HG03066 (cell line): ENCODE data around the gene STXBP6.
"Not testable (repeated sequence)": the region's sequence is repeated elsewhere in the genome, so short reads cannot be mapped to it uniquely, and the experiment has no call there.

Experiments used
- ATAC-seq: cut with Tn5 transposase; IDR thresholded peaks from one replicate; pipeline ENCODE4 v1.9.1; 2021; ENCODE audit warnings: low read depth; ENCODE audit not compliant: unreplicated experiment

STXBP6 gene

DNA sequence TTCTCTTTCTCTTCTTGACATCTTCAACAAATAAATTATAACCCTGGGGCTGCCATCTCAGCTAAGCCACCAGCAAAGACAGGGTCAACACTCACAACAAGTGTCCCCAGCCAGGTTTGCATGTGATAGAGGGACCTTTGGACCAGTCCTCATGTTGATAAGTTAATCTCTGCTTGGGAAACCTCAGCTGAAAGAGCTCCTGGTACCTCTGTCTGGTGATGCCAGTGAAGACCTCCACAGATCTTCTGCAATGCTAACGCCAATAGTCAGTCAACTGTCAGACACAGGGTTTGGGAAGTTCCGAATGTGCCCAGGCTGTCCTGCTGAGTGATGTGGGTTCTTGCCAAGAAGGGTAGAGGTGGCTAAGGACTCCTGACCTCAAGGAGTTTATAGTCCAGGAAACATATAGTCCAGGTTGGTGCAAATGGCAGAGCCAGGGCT is 236.1 kb downstream of the STXBP6 start:
- no peak for ATAC-seq

DNA sequence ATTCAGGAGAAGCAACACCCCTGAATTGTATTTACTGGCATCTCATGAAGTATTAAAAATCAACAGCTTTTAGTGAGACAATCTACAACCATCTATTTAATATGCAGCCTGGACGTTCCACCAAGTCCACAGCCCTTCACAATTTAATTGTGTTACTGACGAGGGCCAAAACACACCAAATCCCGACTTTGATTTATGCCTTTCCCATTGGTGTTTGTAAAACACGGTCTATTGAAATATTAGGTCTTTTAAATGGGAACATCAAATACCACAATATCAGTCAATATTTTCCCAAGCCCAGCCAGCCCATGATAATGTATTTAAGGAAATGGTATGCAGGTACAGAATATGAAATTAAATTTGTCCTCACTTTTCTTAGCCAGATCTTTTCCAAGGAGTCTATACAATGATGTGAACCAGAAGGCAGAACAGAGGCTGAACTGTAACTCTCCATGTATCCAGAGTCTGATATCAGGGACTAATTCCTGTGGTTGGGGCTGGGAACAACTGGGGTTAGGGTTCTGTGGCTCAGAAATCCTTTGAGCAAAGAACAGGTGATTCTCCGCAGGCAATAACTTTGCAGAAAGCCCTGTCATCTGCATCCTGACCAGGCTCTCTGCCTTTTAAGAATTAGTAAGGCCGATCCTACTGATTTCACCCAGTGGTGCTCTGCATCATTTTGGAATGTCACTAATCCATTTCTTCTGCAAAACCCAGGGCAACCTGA is 236.7 kb downstream of the STXBP6 start:
- no peak for ATAC-seq

DNA sequence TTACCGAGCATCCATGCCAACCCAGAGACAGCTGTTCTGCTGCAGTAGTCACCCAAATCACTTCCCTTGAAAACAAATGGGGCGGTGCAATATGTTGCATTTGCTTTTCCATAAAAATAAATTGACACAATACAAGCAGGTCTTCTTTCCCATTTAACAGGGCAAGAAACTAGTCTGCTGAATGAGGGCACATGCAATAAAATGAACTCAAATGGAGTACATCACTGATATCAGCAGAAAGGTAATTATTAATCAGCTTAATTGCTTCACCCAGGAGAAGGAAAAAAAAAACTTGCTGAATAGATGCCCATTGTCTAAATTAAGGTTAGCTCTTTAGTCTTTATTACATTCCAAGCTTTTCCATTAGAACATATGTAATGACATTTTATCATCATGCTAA is 240.8 kb downstream of the STXBP6 start:
- no peak for ATAC-seq

DNA sequence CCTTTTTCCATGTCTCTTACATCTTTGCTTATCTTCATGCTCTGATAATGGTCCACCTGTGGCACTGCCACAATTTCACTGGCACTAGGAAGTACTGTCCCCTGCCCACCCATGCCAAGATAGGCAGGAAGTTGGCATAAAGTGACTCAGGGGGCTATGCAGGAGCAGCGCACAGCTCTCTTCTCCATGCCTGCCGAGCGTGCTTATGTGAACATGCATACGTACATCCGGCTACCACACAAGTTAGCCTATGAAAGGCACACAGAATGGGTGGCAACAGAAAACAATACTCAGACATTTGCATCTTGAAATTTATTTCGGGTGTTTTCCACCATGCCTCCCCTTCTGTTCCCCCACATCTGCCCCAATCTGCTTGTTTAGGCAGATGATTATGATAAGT is 241.5 kb downstream of the STXBP6 start:
- no peak for ATAC-seq

DNA sequence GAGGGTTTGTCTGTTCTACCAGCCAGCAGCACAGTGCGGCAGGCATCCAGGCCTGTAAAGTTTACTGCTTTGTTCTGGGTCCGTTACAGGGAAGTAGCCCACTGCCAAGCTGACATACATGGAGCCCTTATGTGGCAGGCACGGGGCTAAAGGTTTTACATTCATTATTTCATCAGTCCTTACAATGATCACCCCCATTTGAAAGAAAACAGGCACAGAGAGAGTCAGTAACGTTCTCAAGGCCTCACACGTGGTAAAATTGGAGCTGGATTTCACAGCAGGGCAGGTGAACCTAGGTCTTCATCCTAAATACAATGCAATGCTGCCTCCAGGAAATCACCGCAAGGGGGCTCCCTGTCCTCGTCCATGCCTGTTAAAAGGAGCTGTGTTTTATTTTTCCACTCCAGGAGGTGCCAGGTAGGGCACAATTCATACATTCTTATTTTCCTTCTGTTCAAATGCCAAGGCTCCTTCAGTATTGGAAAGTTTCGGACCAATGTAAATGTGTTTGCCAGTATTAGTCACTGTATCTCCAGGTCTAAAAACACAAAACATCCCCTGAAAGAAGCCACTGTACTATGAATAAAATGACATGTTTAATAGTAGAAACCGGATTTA is 243.8 kb downstream of the STXBP6 start:
- ATAC-seq: peak; percentile 54

DNA sequence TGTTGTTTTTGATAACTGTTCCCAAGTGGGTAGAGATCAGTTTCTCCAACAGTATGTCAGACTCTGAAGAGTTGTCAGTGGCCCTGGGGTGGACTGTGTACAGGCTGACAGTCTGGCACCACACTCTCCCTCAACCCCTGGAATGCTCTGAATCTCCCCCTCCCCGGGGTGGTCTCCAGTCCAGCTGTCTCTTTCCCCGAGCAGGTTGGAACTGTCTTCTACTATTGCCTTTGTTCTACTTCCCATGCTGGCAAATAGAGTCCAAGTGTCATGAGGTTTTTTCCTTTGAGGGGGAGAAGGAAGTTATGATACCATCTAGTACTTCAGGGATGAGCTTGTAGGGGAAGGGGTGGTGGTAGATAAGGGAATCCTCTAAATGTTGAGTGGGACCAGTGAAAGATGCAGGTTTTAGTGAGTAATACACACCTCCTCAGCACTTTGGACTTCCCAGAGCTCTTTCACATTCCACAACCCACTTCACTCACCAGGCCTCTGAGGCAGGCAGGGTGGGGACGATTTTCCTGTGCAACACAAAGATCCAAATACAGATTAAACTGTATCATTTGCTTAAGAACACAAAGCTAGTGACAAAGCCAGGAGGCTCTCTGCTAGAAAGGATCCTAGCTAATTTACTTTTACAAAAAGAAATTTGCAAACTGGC is 245.3 kb downstream of the STXBP6 start:
- no peak for ATAC-seq

DNA sequence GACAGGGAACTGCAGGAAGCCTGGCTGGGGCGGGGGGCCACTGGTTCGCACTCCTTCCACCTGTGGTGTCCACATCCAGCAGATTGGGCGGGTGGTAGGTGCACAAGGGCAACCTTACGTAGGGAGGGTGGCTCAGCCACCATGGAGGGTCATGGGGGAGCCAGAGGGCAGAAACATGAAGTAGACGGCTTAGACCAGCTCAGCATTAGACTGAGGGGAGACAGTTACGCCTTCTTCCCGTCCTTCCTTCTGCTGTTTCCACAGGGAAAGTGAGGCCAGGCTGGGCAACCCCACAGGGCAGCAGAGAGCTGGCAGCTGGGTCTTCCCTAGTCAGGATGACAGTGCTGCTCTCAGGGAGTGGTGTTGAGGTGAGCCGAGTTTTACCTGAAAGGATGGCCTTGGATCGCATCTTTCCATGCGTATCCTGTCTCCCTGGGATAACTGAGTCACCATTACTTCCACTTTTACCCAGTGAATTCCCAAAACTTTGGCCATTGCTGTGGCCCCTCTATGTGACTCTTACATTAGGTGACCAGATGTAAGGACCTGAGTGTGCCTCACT is 245.9 kb downstream of the STXBP6 start:
- ATAC-seq: no peak

DNA sequence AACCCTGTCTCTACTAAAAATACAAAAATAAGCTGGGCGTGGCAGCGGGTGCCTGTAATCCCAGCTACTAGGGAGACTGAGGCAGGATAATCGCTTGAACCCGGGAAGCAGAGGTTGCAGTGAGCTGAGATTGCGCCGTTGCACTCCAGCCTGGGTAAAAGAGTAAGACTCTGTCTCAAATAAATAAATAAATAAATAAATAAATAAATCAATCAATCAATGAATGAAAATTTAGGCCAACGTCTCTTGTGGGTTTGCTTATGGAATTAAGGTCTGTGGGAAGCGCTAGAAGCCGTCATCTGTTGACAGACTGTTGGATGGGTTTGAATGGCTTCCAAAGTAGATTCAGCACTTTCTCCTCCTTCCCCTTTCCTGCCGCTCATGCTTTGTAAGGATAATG is 246.5 kb downstream of the STXBP6 start:
- ATAC-seq: not testable (repeated sequence)

DNA sequence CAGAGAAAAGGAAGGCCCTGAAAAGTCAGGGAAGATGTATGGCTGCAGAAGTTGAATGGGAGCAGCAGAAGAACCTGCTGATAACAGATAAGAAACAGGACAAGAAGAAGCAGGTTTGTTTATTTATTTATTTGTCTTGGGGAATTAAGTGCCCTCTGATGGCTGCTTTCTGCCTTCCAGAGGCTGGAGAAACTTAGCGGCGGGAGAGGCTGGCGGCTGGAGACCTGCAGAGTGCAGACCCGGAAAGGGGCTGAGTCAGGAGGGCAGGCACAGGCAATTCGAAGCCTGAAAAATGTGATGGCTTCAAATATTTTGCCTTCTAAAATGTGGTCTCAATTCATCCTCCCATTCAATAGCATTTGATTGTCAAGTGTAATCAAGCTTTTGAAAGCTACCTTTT is 247.7 kb downstream of the STXBP6 start:
- no peak for ATAC-seq

DNA sequence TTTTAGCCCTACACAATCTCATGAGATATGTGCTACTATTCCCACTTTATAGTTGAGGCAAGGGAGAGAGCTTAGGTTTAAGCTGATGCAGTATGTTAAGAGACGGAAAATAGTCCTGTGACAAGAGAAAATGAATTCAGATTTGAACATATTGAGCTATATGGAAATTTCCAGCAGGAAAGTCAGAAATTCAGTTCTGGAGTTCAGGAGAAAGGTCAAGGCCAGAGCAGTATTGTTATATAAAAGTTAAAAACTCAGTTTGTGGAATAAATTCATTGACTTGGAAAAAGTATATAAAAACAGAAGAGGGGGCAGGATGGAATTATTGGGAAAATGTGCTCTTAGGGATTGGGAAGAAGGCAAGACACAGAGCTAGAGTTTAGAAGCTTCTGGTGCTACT is 248.9 kb downstream of the STXBP6 start:
- no peak for ATAC-seq

DNA sequence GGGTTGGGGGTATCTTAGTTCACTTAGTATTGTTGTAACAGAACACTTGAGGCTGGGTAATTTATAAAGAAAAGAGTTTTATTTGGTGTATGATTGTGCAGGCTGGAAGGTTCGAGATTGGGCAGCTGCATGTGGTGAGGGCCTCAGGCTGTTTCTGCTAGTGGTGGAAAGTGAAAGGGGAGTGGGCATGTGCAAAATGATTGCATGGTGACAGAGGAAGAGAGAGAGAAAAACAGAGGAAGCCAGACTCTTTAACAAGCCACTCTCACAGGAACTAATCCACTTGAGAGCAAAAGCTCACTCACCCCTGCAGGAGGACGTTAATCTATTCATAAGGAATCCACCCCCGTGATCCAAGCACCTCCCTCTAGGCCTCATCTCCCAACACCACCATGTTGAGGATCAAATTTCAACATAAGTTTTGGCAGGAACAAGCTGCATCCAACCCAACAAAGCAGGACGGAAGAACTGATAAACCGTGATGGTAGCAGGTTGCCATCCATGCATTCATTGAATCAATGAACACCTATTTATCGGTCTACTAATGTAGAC is 251.0 kb downstream of the STXBP6 start:
- no peak for ATAC-seq

DNA sequence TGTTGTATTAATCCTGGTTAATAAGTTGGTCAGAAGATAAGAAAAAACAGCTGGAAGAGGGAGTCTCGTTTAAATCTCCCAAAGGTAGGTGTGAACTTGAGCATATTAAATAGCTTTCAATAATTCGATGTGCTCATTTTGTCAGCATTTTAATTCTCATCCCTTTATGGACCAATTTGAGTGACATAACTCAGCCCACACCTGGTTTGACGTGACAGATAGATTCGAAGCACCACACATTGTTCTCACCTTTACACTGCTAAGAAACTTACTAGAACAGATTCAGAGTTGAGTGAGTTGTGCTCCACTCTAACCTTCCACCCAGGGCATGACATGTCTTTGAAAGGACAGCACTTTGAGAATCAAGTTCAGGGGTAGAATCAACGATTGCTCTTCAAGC is 254.5 kb downstream of the STXBP6 start:
- no peak for ATAC-seq

DNA sequence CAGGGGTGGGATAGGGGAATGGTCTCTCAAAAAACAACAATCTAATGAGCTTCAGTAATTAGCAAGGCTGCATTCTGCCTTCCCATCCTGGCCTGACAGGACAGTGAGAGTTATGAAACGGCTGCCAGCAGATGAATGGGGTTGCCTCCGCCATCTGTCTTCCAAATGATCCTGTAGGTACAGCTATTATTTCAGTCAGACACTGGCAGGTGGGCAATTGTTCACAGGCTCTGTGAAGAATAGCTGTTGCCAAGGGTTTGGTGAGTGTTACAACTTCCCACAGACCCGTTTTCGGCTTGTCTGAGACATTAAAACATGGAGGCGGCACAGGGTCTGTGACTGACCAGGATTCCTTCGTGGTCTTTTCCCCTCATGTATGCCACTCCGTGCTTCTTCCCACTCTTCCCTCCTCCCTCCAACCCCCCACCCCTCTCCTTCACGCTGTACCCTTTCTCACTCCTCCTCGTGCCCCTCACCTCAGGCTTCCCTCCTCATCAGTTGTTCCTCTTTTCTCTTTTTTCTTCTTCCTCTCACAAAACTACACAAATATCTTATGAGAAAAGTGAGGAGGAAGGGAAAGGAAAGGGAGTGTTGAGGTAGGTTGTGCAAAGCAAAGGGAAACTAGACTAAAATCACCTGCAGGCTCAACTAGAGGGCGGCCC is 255.2 kb downstream of the STXBP6 start:
- ATAC-seq: no peak

DNA sequence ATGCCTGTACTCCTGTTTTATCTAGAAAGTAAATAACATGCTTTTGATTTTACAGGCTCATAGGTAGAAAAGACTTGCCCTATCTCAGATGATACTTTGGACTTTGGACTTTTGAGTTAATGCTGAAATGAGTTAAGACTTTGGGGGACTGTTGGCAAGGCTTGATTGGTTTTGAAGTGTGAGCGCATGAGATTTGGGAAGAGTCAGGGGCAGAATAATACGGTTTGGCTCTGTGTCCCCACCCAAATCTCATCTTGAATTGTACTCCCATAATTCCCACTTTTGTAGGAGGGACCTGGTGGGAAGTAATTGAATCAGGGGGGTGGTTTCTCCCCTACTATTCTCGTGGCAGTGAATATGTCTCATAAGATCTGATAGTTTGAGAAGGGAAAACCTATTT is 259.8 kb downstream of the STXBP6 start:
- ATAC-seq: no peak

DNA sequence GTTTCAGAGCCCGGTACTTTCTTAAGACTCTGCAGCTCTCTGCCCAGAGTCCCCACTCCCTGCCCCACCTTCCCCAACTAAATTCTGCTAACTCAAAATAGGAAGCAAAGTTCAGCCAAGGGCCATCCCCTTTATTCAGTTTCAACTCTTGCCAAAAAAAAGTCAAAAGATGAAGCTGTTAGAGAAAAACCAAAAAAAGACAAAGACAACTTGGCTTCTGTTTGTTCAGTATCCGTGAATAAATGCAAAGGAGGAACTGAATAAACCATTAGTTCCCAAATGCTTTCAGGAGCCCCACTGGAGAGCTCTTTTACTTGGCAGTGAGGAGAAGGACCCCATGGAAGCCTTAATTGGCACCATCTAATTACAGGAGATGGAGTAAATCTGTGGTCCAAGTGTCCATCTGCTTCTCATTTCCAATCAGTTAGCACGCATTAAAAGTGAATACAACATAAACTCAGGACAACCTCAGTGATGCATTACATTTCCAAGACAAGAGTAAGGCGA is 260.5 kb downstream of the STXBP6 start:
- ATAC-seq: no peak

DNA sequence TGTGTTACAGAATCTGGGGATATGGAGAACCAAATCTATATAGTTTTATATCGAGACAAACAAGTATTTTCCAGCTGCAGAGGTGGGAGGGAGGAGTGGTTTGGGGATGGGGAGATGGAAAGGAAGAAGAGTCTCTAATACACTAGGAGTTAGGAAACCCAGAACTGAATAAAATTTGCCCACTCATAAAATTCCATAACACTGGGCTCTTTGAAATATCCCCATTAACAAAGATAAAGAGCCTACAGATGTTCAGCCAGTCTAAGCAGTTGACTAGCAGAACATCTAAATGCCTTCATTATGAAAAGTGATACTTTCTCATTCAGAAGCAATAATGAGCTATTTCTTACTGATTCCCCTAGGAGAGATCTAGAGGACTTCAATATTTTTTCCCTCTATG is 264.2 kb downstream of the STXBP6 start:
- ATAC-seq: no peak

DNA sequence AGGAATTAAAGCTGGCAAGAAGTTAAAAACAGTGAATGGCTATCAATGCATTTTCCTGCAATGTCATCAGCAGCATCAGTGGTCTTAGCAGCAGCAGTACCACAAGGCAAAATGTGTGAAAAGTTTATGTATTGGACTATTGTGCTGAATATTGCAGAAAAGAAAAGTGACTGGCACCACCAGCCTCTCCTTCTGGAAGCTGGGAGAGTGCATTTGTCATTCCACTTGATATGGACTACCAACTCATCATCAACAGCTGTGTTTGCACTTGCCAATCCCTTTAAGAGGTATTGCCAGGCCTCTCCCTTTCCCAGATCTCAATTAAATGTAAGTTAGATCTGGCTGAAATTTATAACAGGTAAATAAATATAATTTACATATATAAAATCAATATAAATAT is 265.0 kb downstream of the STXBP6 start:
- no peak for ATAC-seq

DNA sequence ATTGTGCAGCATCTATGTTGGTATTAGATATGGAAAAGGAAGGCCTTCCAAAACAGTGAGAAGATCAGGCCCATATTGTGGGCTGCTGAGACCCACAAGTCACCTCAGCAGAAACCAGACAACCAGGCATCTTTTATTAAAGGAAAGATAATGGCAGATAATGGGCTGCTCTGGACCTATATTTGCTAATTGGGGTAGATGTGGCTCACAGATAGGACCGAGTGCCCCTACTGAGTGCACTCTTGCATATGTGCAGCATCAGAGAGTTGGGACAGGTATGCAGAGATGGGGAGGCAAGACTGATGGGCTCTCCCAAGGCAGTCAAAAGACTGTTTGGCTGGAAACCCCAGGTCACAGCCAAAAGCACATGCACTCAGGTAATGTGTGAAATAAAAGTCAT is 266.2 kb downstream of the STXBP6 start:
- no peak for ATAC-seq

DNA sequence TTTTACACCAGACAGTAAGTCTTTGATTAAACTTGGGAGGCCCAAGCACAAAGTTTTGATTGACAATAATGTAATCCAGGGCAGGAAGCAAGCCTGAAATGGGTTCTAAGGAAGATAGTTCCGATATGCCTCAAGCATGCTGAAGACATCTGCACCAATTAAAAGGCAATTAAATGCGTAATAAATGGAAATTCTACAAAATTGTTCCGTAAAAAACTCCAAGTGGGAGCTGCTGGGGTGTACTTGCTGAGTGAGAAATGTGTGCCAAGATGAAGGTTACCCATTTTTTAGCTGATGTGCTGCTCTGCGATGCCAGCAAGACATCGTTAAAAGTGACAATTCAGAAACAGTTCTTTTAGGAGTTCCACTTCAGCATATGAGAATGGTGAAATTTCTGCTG is 269.7 kb downstream of the STXBP6 start:
- ATAC-seq: no peak

DNA sequence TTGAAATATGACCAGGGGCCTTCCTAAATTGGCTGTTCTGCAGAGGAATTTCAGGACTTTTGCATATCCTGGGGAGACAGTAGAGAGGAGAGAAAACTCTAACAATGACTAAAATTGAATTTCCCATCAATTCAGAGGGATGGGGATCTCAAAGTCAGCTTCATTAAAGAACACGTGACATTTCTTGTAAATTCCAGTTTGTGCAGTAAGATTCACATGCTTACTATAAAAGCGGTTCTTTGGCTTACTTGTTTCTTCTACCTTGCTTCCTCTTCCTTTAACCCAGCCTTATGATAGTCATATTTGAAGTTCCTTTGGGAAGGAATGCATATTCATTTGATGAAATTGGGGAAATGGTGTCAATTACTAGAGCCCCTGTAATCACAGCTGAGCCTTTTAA is 272.3 kb downstream of the STXBP6 start:
- no peak for ATAC-seq

DNA sequence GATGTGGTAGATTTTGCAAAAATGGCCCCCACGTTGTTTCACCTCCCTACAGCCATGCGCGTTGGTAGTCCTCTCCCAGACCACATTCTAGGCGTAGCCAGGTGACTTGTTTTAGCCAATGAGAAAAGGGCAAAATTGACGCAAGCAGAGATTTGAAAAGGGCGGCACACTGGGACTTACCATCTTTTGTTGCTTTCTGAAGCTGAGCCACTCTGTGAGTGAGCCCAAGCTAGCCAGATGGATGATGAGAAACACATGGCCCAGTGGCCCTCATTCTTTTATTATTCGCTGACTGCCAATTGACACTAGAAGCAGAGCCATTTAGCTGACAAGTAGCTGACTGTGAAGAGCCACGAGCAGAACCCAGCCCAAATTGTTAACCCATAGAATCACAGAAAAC is 274.0 kb downstream of the STXBP6 start:
- ATAC-seq: no peak
